K562 (cell line): ENCODE measurements around the gene ICAM3. TPM values are rescaled to one million over a fixed set of nuclear protein-coding genes. Genes with fewer than 3 reads are reported as not detected.

Experiments used
- GMEB1 ChIP-seq: fragments of 250-450 bp; sonication (Bioruptor Pico); IDR thresholded peaks from 2 replicates; pipeline ENCODE4 v1.4.0; 2020; ENCODE audit warnings: mild to moderate bottlenecking
- GTF2E2 ChIP-seq: fragments of 200-800 bp; sonication (Bioruptor generic); IDR thresholded peaks from 2 replicates; pipeline ENCODE4 v1.6.1; 2016; ENCODE audit warnings: missing genetic modification characterization, missing compliant biosample characterization
- HDGF ChIP-seq: fragments of 450-650 bp; IDR thresholded peaks from 2 replicates; pipeline ENCODE4 v1.6.1; 2016
- IRF2 ChIP-seq: sonication (generic); formaldehyde crosslinking; IDR thresholded peaks from 2 replicates; pipeline ENCODE4 v1.8.1; 2022; ENCODE audit warnings: mild to moderate bottlenecking, missing genetic modification reagents
- MNT ChIP-seq, 2 experiments: fragments of 450-650 bp; conservative IDR thresholded peaks; 2 replicates each; pipeline ENCODE4 v1.6.1; 2017; ENCODE audit warnings: mild to moderate bottlenecking in 2 of 2, moderate library complexity in 2 of 2
- POLR3A ChIP-seq: IDR thresholded peaks from 2 replicates; pipeline ENCODE4 v1.6.1; 2011; ENCODE audit warnings: borderline replicate concordance, mild to moderate bottlenecking, moderate library complexity; ENCODE audit not compliant: insufficient read length, insufficient read depth; ENCODE audit errors: extremely low read depth
- RBBP5 ChIP-seq: fragments of 200-600 bp; sonication (generic); IDR thresholded peaks from 2 replicates; pipeline ENCODE4 v1.6.1; 2012; ENCODE audit warnings: borderline replicate concordance, mild to moderate bottlenecking, low read length, control low read depth, inconsistent platforms; ENCODE audit not compliant: insufficient read depth, poor library complexity, severe bottlenecking
- SMAD1 ChIP-seq: fragments of 150-350 bp; IDR thresholded peaks from 2 replicates; pipeline ENCODE4 v1.6.1; 2014; ENCODE audit warnings: low read length, low read depth; ENCODE audit not compliant: partially characterized antibody
- TFAP4 ChIP-seq: sonication (generic); formaldehyde crosslinking; IDR thresholded peaks from 2 replicates; pipeline ENCODE4 v1.8.0; 2022; ENCODE audit warnings: missing genetic modification reagents, mild to moderate bottlenecking, moderate library complexity, borderline replicate concordance
- ZBTB40 ChIP-seq, 2 experiments: fragments of 450-650 bp in 1 of 2; sonication (generic) in 1 of 2; formaldehyde crosslinking in 1 of 2; IDR thresholded peaks; 2 replicates each; pipeline versions ENCODE4 v1.7.1 to v1.9.0; 2016 to 2022; ENCODE audit warnings: inconsistent platforms in 1 of 2, mild to moderate bottlenecking in 1 of 2, missing genetic modification reagents in 1 of 2
- ZNF146 ChIP-seq: IDR thresholded peaks from one replicate; pipeline ENCODE4 v1.6.1; 2018; ENCODE audit warnings: missing compliant biosample characterization; ENCODE audit not compliant: unreplicated experiment
- ZNF507 ChIP-seq: conservative IDR thresholded peaks from 2 replicates; pipeline ENCODE4 v1.6.1; 2017; ENCODE audit warnings: missing genetic modification characterization, missing compliant biosample characterization
- polyA plus RNA-seq, 8 experiments: library from polyadenylated mRNA; depleted of rRNA in 4 of 8; stranded (reverse) in 5 of 8; unstranded in 3 of 8; fragments of >200 nt; fragmentation: Nextera tagmentation in 2 of 8; fragmentation: Illumina TruSeq in 1 of 8; extraction: Ambion mirVana in 2 of 8; extraction: Trizol in 1 of 8; gene quantifications; 2 replicates each; pipeline versions ENCODE4 v1.2.1 to v1.2.3, GENCODE V29; 2011 to 2014; ENCODE audit warnings: inconsistent platforms in 1 of 8, missing spikeins in 1 of 8
- total RNA-seq, 7 experiments: library from RNA; depleted of rRNA in 6 of 7; stranded (reverse); fragments of >200 nt in 6 of 7; fragmentation: Illumina TruSeq in 2 of 7; extraction: Trizol in 2 of 7; gene quantifications; 2 replicates each; pipeline versions ENCODE4 v1.2.1 to v1.2.3, GENCODE V29; 2011 to 2021; ENCODE audit warnings: low replicate concordance in 1 of 7

The ICAM3 gene
- total and polyA plus RNA-seq, 9 of the 15 experiments (the other 6 are each of a cell fraction or from before 2014, with no cell fraction given), result 6.5 to 39.5 (median 24.2) TPM

- TF ChIP-seq ZBTB40 (IDR thresholded peaks at IDR 0.05) (0 out of 2 replicates have a peak, but pooled peaks have one; percentile 51), ZBTB40 (CRISPR knock-in tag; IDR thresholded peaks at IDR 0.05) (no peak), HDGF (no peak), GTF2E2 (tag) (peak; percentile 90; the same call in 1 of the 2 replicates), GMEB1 (CRISPR knock-in tag) (peak; percentile 70), ZNF146 (CRISPR knock-in tag) (no peak), IRF2 (CRISPR knock-in tag) (no peak), POLR3A (no peak), SMAD1 (peak; percentile 85), RBBP5 (peak; percentile 92), ZNF507 (tag) (no peak), TFAP4 (CRISPR knock-in tag) (peak; percentile 75), MNT (conservative IDR thresholded peaks at IDR 0.05) (peak; percentile 93 to 96)
These were observed 6.3 kb downstream of the ICAM3 start, which contains the start of gene RAVER1 (continued) for GRCh38 chr19:10332965-10333757.
